Keratinocyte (primary cell): Measurements from ENCODE around the gene ERC1. TPM values are rescaled to one million over a fixed set of nuclear protein-coding genes. Genes with fewer than 3 reads are reported as not detected.

Experiments used
- DNase-seq: peaks from one replicate; pipeline ENCODE4 v3.0.0-alpha.2; 2011; ENCODE audit warnings: low read depth, missing footprints, low spot score
- FAIRE-seq: peaks from 2 replicates; lab custom pipeline; 2011; peaks lifted over from hg19 to GRCh38; lab: Jason Lieb, UNC
- H2AFZ ChIP-seq: 2 replicates; pipeline ENCODE4 v1.6.0; 2012; ENCODE audit warnings: low read length, control low read depth, inconsistent platforms; ENCODE audit not compliant: control insufficient read depth
- H3K27ac ChIP-seq: 2 replicates; pipeline ENCODE4 v1.5.1; 2011; ENCODE audit warnings: low read length; ENCODE audit not compliant: control insufficient read depth, insufficient read depth
- H3K27me3 ChIP-seq: 3 replicates; pipeline ENCODE4 v1.6.0; 2011; ENCODE audit warnings: low read length; ENCODE audit not compliant: control insufficient read depth, insufficient read depth; ENCODE audit errors: extremely low read depth
- H3K36me3 ChIP-seq, 2 experiments: 2 replicates in 1 of 2; 3 replicates in 1 of 2; pipeline ENCODE4 v1.5.1; 2011; ENCODE audit warnings: low read length in 2 of 2, mild to moderate bottlenecking in 1 of 2; ENCODE audit not compliant: control insufficient read depth in 2 of 2, insufficient read depth in 2 of 2; ENCODE audit errors: extremely low read depth in 1 of 2
- H3K4me1 ChIP-seq: 3 replicates; pipeline ENCODE4 v1.5.1; 2011; ENCODE audit warnings: low read length; ENCODE audit not compliant: control insufficient read depth, insufficient read depth; ENCODE audit errors: extremely low read depth
- H3K4me2 ChIP-seq: 3 replicates; pipeline ENCODE4 v1.6.0; 2011; ENCODE audit warnings: low read depth, low read length; ENCODE audit not compliant: control insufficient read depth, insufficient read depth; ENCODE audit errors: extremely low read depth
- H3K4me3 ChIP-seq, 3 experiments: fragments of 200-600 bp in 1 of 3; sonication (generic) in 1 of 3; 2 replicates in 2 of 3; 3 replicates in 1 of 3; pipeline ENCODE4 v1.5.1; 2011 to 2016; ENCODE audit warnings: low read length in 3 of 3, mild to moderate bottlenecking in 3 of 3, control low read depth in 2 of 3, inconsistent platforms in 1 of 3, low read depth in 1 of 3, mixed read lengths in 1 of 3, mixed run types in 1 of 3, moderate library complexity in 1 of 3; ENCODE audit not compliant: control insufficient read depth in 2 of 3, insufficient read depth in 2 of 3; ENCODE audit errors: extremely low read depth in 1 of 3
- H3K79me2 ChIP-seq: 2 replicates; pipeline ENCODE4 v1.6.0; 2012; ENCODE audit warnings: low read length; ENCODE audit not compliant: control insufficient read depth, insufficient read depth
- H3K9ac ChIP-seq: 3 replicates; pipeline ENCODE4 v1.6.0; 2011; ENCODE audit warnings: low read length; ENCODE audit not compliant: control insufficient read depth, insufficient read depth; ENCODE audit errors: extremely low read depth
- H3K9me1 ChIP-seq: 3 replicates; pipeline ENCODE4 v1.6.0; 2011; ENCODE audit warnings: low read length; ENCODE audit not compliant: control insufficient read depth, insufficient read depth; ENCODE audit errors: extremely low read depth
- H3K9me3 ChIP-seq: 2 replicates; pipeline ENCODE4 v1.5.1; 2012; ENCODE audit warnings: low read depth, low read length; ENCODE audit not compliant: control insufficient read depth
- H4K20me1 ChIP-seq: 3 replicates; pipeline ENCODE4 v1.6.0; 2011; ENCODE audit warnings: low read length; ENCODE audit not compliant: control insufficient read depth, insufficient read depth; ENCODE audit errors: extremely low read depth
- EZH2 ChIP-seq: IDR thresholded peaks from one replicate; pipeline ENCODE4 v1.6.1; 2012; ENCODE audit warnings: inconsistent platforms, mild to moderate bottlenecking, low read length, moderate library complexity
- dilution Hi-C: fragments of 300-500 bp; cut with MboI; formaldehyde crosslinking; loops from one replicate; pipeline ENCODE4 v1.7.0; 2020; ENCODE audit warnings: low sequenced_read_pairs; ENCODE audit not compliant: extremely low pct_ligation_motif_present
- polyA plus RNA-seq, 5 experiments: library from polyadenylated mRNA; depleted of rRNA in 3 of 5; stranded (reverse) in 3 of 5; stranded (forward) in 1 of 5; unstranded in 1 of 5; fragments of >200 nt; gene quantifications; 1 replicate in 1 of 5; 2 replicates in 3 of 5; 3 replicates in 1 of 5; pipeline versions ENCODE4 v1.2.1 to v1.2.3, GENCODE V29; 2011 to 2012; ENCODE audit warnings: missing spikeins in 2 of 5, low read depth in 1 of 5, low replicate concordance in 1 of 5
- TF ChIP-seq, protein P1 (sequence below), 3 experiments: IDR thresholded peaks in 1 of 3; conservative IDR thresholded peaks in 1 of 3; optimal IDR thresholded peaks in 1 of 3; 2 replicates in 2 of 3; 3 replicates in 1 of 3; pipeline versions ENCODE3 to v1.5.1; 2011; ENCODE audit warnings: low read length in 3 of 3, mild to moderate bottlenecking in 3 of 3, moderate library complexity in 2 of 3, control low read depth in 1 of 3, inconsistent platforms in 1 of 3; ENCODE audit not compliant: insufficient read depth in 2 of 3; ENCODE audit errors: extremely low read depth in 1 of 3

Gene ERC1
- polyA plus RNA-seq, 1 donor (not counting 4 experiments of a cell fraction or from before 2014, with no cell fraction given): 16.1 TPM

DNA sequence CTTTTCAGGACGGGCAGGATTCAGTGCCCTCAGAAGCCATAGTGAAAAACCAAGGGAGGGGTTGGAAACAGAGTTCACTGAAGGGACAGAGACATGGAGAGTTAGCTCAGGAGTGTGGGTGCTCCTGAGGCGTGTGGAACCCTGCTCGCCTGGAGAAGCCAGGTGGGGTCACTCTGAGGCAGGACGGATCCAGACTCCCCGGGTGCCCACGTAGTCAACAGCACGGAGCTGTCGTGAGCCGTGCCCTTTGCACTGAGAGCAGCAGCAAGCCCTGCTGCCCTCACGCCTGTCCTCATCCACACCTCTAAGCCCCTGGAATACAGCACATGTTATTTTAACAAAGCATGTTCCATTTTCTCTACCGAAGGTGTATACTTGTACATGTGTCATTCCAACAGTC lies 488.6 kb downstream of the ERC1 start:
- Histone ChIP-seq H2AFZ (no peak overlapping the region), H4K20me1 (no peaks in the 10 kb centered on the region), H3K27me3 (no peaks in the 10 kb centered on the region), H3K9me1 (no peaks in the 10 kb centered on the region), H3K4me3 (no peak overlapping the region), H3K9me3 (peaks cover 3% of the 10 kb centered on the region), H3K36me3 (no peaks in the 10 kb centered on the region), H3K27ac (no peak overlapping the region), H3K9ac (no peak overlapping the region), H3K79me2 (no peaks in the 10 kb centered on the region), H3K4me1 (peaks cover 20% of the 10 kb centered on the region), H3K4me2 (no peak overlapping the region)
- TF ChIP-seq, protein P1, sequence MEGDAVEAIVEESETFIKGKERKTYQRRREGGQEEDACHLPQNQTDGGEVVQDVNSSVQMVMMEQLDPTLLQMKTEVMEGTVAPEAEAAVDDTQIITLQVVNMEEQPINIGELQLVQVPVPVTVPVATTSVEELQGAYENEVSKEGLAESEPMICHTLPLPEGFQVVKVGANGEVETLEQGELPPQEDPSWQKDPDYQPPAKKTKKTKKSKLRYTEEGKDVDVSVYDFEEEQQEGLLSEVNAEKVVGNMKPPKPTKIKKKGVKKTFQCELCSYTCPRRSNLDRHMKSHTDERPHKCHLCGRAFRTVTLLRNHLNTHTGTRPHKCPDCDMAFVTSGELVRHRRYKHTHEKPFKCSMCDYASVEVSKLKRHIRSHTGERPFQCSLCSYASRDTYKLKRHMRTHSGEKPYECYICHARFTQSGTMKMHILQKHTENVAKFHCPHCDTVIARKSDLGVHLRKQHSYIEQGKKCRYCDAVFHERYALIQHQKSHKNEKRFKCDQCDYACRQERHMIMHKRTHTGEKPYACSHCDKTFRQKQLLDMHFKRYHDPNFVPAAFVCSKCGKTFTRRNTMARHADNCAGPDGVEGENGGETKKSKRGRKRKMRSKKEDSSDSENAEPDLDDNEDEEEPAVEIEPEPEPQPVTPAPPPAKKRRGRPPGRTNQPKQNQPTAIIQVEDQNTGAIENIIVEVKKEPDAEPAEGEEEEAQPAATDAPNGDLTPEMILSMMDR (optimal IDR thresholded peaks at IDR 0.05 in 1 of 3, IDR thresholded peaks at IDR 0.05 in 1 of 3, conservative IDR thresholded peaks at IDR 0.05 in 1 of 3; ENCODE audit: extremely low read depth in 1 of 3, insufficient read depth in 2 of 3, low read length in 3 of 3): no peak
- TF ChIP-seq EZH2: no peak
- dilution Hi-C loops: no loop called here
- DNase-seq (no peak), FAIRE-seq (no peak)

DNA sequence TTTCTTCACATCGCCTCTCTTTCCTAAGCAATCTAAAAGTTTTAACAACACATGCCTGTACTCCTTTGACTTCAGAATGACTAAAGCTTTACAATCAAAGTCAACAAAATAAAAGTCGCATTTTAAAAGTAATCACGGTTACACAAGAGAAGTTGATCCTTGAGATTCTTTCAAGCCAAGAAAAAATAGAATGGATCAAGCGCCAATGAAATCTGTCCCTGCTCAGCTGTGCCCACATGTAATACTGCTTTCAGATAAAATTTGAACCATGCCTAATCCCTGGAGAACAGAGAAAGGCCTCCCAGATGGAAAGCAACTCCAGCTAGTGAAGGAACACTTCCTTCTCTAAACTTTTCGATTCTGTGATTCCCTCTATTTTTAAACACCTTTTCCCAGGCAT lies 490.3 kb downstream of the ERC1 start:
- Histone ChIP-seq H3K4me2 (no peak overlapping the region), H2AFZ (no peak overlapping the region), H3K9me3 (no peaks in the 10 kb centered on the region), H3K4me1 (peaks cover 10% of the 10 kb centered on the region), H3K9me1 (no peaks in the 10 kb centered on the region), H3K27ac (no peak overlapping the region), H3K4me3 (no peak overlapping the region), H4K20me1 (no peaks in the 10 kb centered on the region), H3K79me2 (no peaks in the 10 kb centered on the region), H3K36me3 (no peaks in the 10 kb centered on the region), H3K9ac (no peak overlapping the region), H3K27me3 (no peaks in the 10 kb centered on the region)
- dilution Hi-C loops: no loop called here
- FAIRE-seq (peak; percentile 17), DNase-seq (no peak)
- TF ChIP-seq, protein P1 (optimal IDR thresholded peaks at IDR 0.05 in 1 of 3, IDR thresholded peaks at IDR 0.05 in 1 of 3, conservative IDR thresholded peaks at IDR 0.05 in 1 of 3; ENCODE audit: extremely low read depth in 1 of 3, insufficient read depth in 2 of 3, low read length in 3 of 3): no peak
- TF ChIP-seq EZH2: no peak
